Endothelial cell of umbilical vein (primary cell): ENCODE measurements around the gene SLC30A7. TPM values are rescaled to one million over a fixed set of nuclear protein-coding genes. Genes with fewer than 3 reads are reported as not detected.

Experiments used
- BruUV-seq: library from RNA; stranded (reverse); fragments of 400-500 nt; replicated peaks from 2 replicates; lab custom pipeline; 2021; lab: Mats Ljungman, UMichigan
- CTCF ChIA-PET: fragments of 300-600, 350-600 bp; sonication (Branson Sonifier 250); formaldehyde crosslinking; loops from one replicate; lab custom pipeline; 2021; ENCODE audit warnings: antibody characterized with exemption, inconsistent platforms; lab: Charles Lee
- POLR2A ChIA-PET: fragments of 300-600, 350-600 bp; sonication (Branson Sonifier 250); formaldehyde crosslinking; loops from one replicate; lab custom pipeline; 2021; ENCODE audit warnings: antibody characterized with exemption, inconsistent platforms; lab: Charles Lee
- DNase-seq: peaks from one replicate; pipeline ENCODE4 v3.0.0-alpha.2; 2011; ENCODE audit warnings: low read depth, low spot score
- FAIRE-seq: peaks from 2 replicates; lab custom pipeline; 2011; peaks lifted over from hg19 to GRCh38; lab: Jason Lieb, UNC
- H2AFZ ChIP-seq: 2 replicates; pipeline ENCODE4 v1.6.0; 2012; ENCODE audit warnings: low read depth, low read length, control low read depth, inconsistent platforms
- H3K27ac ChIP-seq: 2 replicates; pipeline ENCODE4 v1.5.1; 2011; ENCODE audit warnings: low read depth, mild to moderate bottlenecking, control low read depth, low read length, moderate library complexity; ENCODE audit not compliant: insufficient read depth
- H3K27me3 ChIP-seq, 2 experiments: 2 replicates each; pipeline versions ENCODE4 v1.6.0 to v1.6.1; 2011; ENCODE audit warnings: low read length in 2 of 2, mixed read lengths in 1 of 2; ENCODE audit not compliant: control insufficient read depth in 2 of 2, insufficient read depth in 2 of 2
- H3K36me3 ChIP-seq, 2 experiments: 2 replicates in 1 of 2; 3 replicates in 1 of 2; pipeline ENCODE4 v1.5.1; 2011; ENCODE audit warnings: low read length in 2 of 2, mild to moderate bottlenecking in 1 of 2, moderate library complexity in 1 of 2; ENCODE audit not compliant: control insufficient read depth in 2 of 2, insufficient read depth in 2 of 2; ENCODE audit errors: extremely low read depth in 1 of 2
- H3K4me1 ChIP-seq: 3 replicates; pipeline ENCODE4 v1.5.1; 2011; ENCODE audit warnings: mild to moderate bottlenecking, low read length; ENCODE audit not compliant: control insufficient read depth, insufficient read depth; ENCODE audit errors: extremely low read depth
- H3K4me2 ChIP-seq: 2 replicates; pipeline ENCODE4 v1.6.1; 2011; ENCODE audit warnings: low read length, control low read depth, mixed read lengths; ENCODE audit not compliant: insufficient read depth
- H3K4me3 ChIP-seq, 3 experiments: fragments of 200-600 bp in 1 of 3; sonication (generic), shearing (Covaris generic) in 1 of 3; replicated peaks in 1 of 3; 2 replicates each; pipeline ENCODE4 v1.5.1; 2011 to 2016; ENCODE audit warnings: control low read depth in 3 of 3, low read length in 3 of 3, mild to moderate bottlenecking in 2 of 3, inconsistent platforms in 1 of 3, low read depth in 1 of 3, moderate library complexity in 1 of 3; ENCODE audit not compliant: insufficient read depth in 1 of 3
- H3K79me2 ChIP-seq: 2 replicates; pipeline ENCODE4 v1.6.0; 2012; ENCODE audit warnings: low read length, inconsistent platforms; ENCODE audit not compliant: control insufficient read depth, insufficient read depth
- H3K9ac ChIP-seq: replicated peaks from 2 replicates; pipeline ENCODE3; 2011; ENCODE audit warnings: low read length, control low read depth; ENCODE audit not compliant: insufficient read depth; ENCODE audit errors: extremely low read depth
- H3K9me1 ChIP-seq: replicated peaks from 3 replicates; pipeline ENCODE4 v1.6.0; 2011; ENCODE audit warnings: mild to moderate bottlenecking, low read length; ENCODE audit not compliant: control insufficient read depth, insufficient read depth; ENCODE audit errors: extremely low read depth
- H3K9me3 ChIP-seq: replicated peaks from 2 replicates; pipeline ENCODE4 v1.5.1; 2012; ENCODE audit warnings: low read length, inconsistent platforms; ENCODE audit not compliant: control insufficient read depth, insufficient read depth
- H4K20me1 ChIP-seq: replicated peaks from 2 replicates; pipeline ENCODE3; 2011; ENCODE audit warnings: mild to moderate bottlenecking, low read length; ENCODE audit not compliant: control insufficient read depth, insufficient read depth; ENCODE audit errors: extremely low read depth
- CTCF ChIP-seq, 2 donors: IDR thresholded peaks; 1 replicate in 1 of 2; 2 replicates in 1 of 2; pipeline ENCODE4 v1.5.1; 2011; ENCODE audit warnings: low read length in 2 of 2, mild to moderate bottlenecking in 2 of 2, moderate library complexity in 2 of 2, control low read depth in 1 of 2, inconsistent platforms in 1 of 2, low read depth in 1 of 2; ENCODE audit not compliant: insufficient read depth in 1 of 2; ENCODE audit errors: extremely low read depth in 1 of 2
- GATA2 ChIP-seq: IDR thresholded peaks from 2 replicates; pipeline ENCODE4 v1.7.0; 2011; ENCODE audit warnings: low read depth, mild to moderate bottlenecking, moderate library complexity, mixed read lengths, low read length; ENCODE audit not compliant: insufficient read length, insufficient read depth
- JUN ChIP-seq: IDR thresholded peaks from 2 replicates; pipeline ENCODE4 v1.6.1; 2011; ENCODE audit warnings: borderline replicate concordance, low read depth; ENCODE audit not compliant: insufficient read length, insufficient read depth
- MYC ChIP-seq: IDR thresholded peaks from one replicate; pipeline ENCODE4 v1.6.1; 2011; ENCODE audit warnings: mild to moderate bottlenecking, low read depth, low read length
- POLR2A ChIP-seq: IDR thresholded peaks from 2 replicates; pipeline ENCODE4 v1.6.1; 2012; ENCODE audit warnings: low read depth, mild to moderate bottlenecking, control low read depth, low read length
- POLR2AphosphoS5 ChIP-seq: IDR thresholded peaks from 2 replicates; pipeline ENCODE4 v1.6.1; 2012; ENCODE audit warnings: low read depth, mild to moderate bottlenecking, control low read depth, low read length, moderate library complexity; ENCODE audit not compliant: insufficient read depth
- dilution Hi-C: fragments of 300-500 bp; cut with MboI; formaldehyde crosslinking; loops from one replicate; pipeline ENCODE4 v1.15.0; 2019; ENCODE audit warnings: low sequenced_read_pairs; ENCODE audit not compliant: extremely low pct_ligation_motif_present
- intact Hi-C: fragments of 100-400 bp; cut with micrococcal nuclease; formaldehyde crosslinking; loops from one replicate; pipeline ENCODE4 v1.10.0; 2022
- polyA plus RNA-seq, 4 experiments: library from polyadenylated mRNA; depleted of rRNA in 3 of 4; stranded (reverse) in 3 of 4; unstranded in 1 of 4; fragments of >200 nt; gene quantifications; 2 replicates each; pipeline versions ENCODE4 v1.2.1 to v1.2.3, GENCODE V29; 2011 to 2012; ENCODE audit warnings: missing spikeins in 1 of 4
- total RNA-seq: library from RNA; stranded (reverse); gene quantifications from 2 replicates; pipeline ENCODE4 v1.2.3, GENCODE V29; 2021

The SLC30A7 gene
- total and polyA plus RNA-seq, 2 donors (not counting 3 experiments of a cell fraction or from before 2014, with no cell fraction given): 9.3 to 38.6 TPM

- FAIRE-seq (no peak), DNase-seq (no peak)
- Histone ChIP-seq H3K9me3 (no peaks in the 10 kb centered on the region), H4K20me1 (no peaks in the 10 kb centered on the region), H3K27ac (no peak overlapping the region), H2AFZ (no peak overlapping the region), H3K79me2 (no peaks in the 10 kb centered on the region), H3K4me1 (no peaks in the 10 kb centered on the region), H3K9me1 (no peaks in the 10 kb centered on the region), H3K27me3 (no peaks in the 10 kb centered on the region), H3K36me3 (no peaks in the 10 kb centered on the region), H3K4me3 (no peak overlapping the region), H3K4me2 (no peak overlapping the region), H3K9ac (no peak overlapping the region)
- POLR2A ChIA-PET: no interaction called here
- intact Hi-C loops: loop anchor here (2.0 kb wide), 1 partner anchor 17 kb away; no protein-coding TSS in a partner anchor
- CTCF ChIA-PET: interaction anchor here (0.9 to 1.1 kb wide), 3 partner anchors 10 to 275 kb away, joined by 3 to 5 read pairs (median 3); no protein-coding TSS in a partner anchor
- TF ChIP-seq MYC: no peak
- no peak for TF ChIP-seq POLR2A
- TF ChIP-seq POLR2AphosphoS5: no peak
- no peak for TF ChIP-seq CTCF (IDR thresholded peaks at IDR 0.05; ENCODE audit: extremely low read depth in 1 of 2, insufficient read depth in 1 of 2, low read depth in 1 of 2, low read length in 2 of 2)
- no peak for TF ChIP-seq GATA2
- no peak for TF ChIP-seq JUN
- dilution Hi-C loops: no loop called here
- BruUV-seq: no TSS peak
These were observed 117.9 kb downstream of the SLC30A7 start for GRCh38 chr1:101013776-101014175.

GRCh38 chr1:101017448-101017847 lies 121.6 kb downstream of the SLC30A7 start:
- CTCF ChIA-PET: no interaction called here
- dilution Hi-C loops: no loop called here

More at GRCh38 chr1:101017448-101017847, 121.6 kb downstream of the SLC30A7 start:
- no peak overlapping the region for H3K9ac ChIP-seq
- no peaks in the 10 kb centered on the region for H3K27me3 ChIP-seq
- POLR2A ChIA-PET: no interaction called here
- no peaks in the 10 kb centered on the region for H3K9me3 ChIP-seq
- H3K36me3 ChIP-seq: no peaks in the 10 kb centered on the region
- H3K4me2 ChIP-seq: no peak overlapping the region
- H4K20me1 ChIP-seq: no peaks in the 10 kb centered on the region
- no peak overlapping the region for H2AFZ ChIP-seq
- no TSS peak for BruUV-seq
- TF ChIP-seq CTCF (IDR thresholded peaks at IDR 0.05; ENCODE audit: extremely low read depth in 1 of 2, insufficient read depth in 1 of 2, low read depth in 1 of 2, low read length in 2 of 2) (no peak), POLR2A (no peak)
- DNase-seq: no peak
- no peak overlapping the region for H3K27ac ChIP-seq
- intact Hi-C loops: no loop called here
- no peaks in the 10 kb centered on the region for H3K9me1 ChIP-seq
- no peak overlapping the region for H3K4me3 ChIP-seq
- no peaks in the 10 kb centered on the region for H3K79me2 ChIP-seq
- H3K4me1 ChIP-seq: no peaks in the 10 kb centered on the region
- FAIRE-seq: no peak
